Activated naive CD4-positive, alpha-beta T cell treated with anti-CD3 and anti-CD28 coated beads for 36 hours (primary cell): ENCODE measurements around the gene CCDC201. TPM values are rescaled to one million over a fixed set of nuclear protein-coding genes. Genes with fewer than 3 reads are reported as not detected.

ENCODE experiments used
- CTCF ChIA-PET: fragments of 350-600 bp; sonication (Branson Sonifier 250); formaldehyde crosslinking; loops from one replicate; lab custom pipeline; 2021; ENCODE audit warnings: antibody characterized with exemption; lab: Charles Lee
- DNase-seq: peaks from one replicate; pipeline ENCODE4 v3.0.0-alpha.2; 2020
- H3K27ac Mint-ChIP-seq: one replicate; pipeline ENCODE4 v1.8.0; 2021; ENCODE audit warnings: mild to moderate bottlenecking, mixed read lengths
- H3K27me3 Mint-ChIP-seq: one replicate; pipeline ENCODE4 v1.8.0; 2021; ENCODE audit warnings: low read depth, mixed read lengths
- H3K36me3 Mint-ChIP-seq: one replicate; pipeline ENCODE4 v1.8.0; 2021; ENCODE audit warnings: low read depth, mixed read lengths
- H3K4me1 Mint-ChIP-seq: one replicate; pipeline ENCODE4 v1.8.0; 2021; ENCODE audit warnings: low read depth, mixed read lengths
- H3K4me3 Mint-ChIP-seq: one replicate; pipeline ENCODE4 v1.8.0; 2021; ENCODE audit warnings: mild to moderate bottlenecking, moderate library complexity, mixed read lengths
- H3K9me3 Mint-ChIP-seq: one replicate; pipeline ENCODE4 v1.8.0; 2021; ENCODE audit warnings: mixed read lengths
- intact Hi-C: fragments of 100-400 bp; cut with micrococcal nuclease; formaldehyde crosslinking; loops from one replicate; pipeline ENCODE4 v1.15.1; 2023
- total RNA-seq, 2 experiments: library from RNA; stranded (reverse); gene quantifications; one replicate each; pipeline ENCODE4 v1.2.3, GENCODE V29; 2021

The CCDC201 gene
- total RNA-seq, 2 experiments from 2014 or later = not detected

GRCh38 chr7:45891462-45892402, 18.9 kb upstream of the CCDC201 start:
- CTCF ChIA-PET = interaction anchor here (0.7 to 1.5 kb wide), 3 partner anchors 9 to 32 kb away, joined by 3 to 5 read pairs (median 4); no protein-coding TSS in a partner anchor
- intact Hi-C loops = loop anchor here (1.0 kb wide), 2 partner anchors 26 to 1197 kb away; no protein-coding TSS in a partner anchor
- no peak overlapping the region for H3K27ac Mint-ChIP-seq
- DNase-seq = no peak
- H3K9me3 Mint-ChIP-seq = no peaks in the 10 kb centered on the region
- no peaks in the 10 kb centered on the region for H3K36me3 Mint-ChIP-seq
- H3K4me1 Mint-ChIP-seq = peaks cover 2% of the 10 kb centered on the region
- no peak overlapping the region for H3K4me3 Mint-ChIP-seq
- peaks cover 52% of the 10 kb centered on the region for H3K27me3 Mint-ChIP-seq

GRCh38 chr7:45890902-45891461, 18.1 kb upstream of the CCDC201 start:
- H3K4me3 Mint-ChIP-seq = no peak overlapping the region
- CTCF ChIA-PET = interaction anchor here (0.7 to 1.4 kb wide), 5 partner anchors 8 to 1202 kb away, joined by 3 to 5 read pairs (median 4); no protein-coding TSS in a partner anchor
- H3K27me3 Mint-ChIP-seq = peaks cover 50% of the 10 kb centered on the region
- H3K27ac Mint-ChIP-seq = no peak overlapping the region
- DNase-seq = no peak
- H3K4me1 Mint-ChIP-seq = peaks cover 2% of the 10 kb centered on the region
- intact Hi-C loops = loop anchor here (1.0 kb wide), 2 partner anchors 26 to 1197 kb away; no protein-coding TSS in a partner anchor
- H3K9me3 Mint-ChIP-seq = no peaks in the 10 kb centered on the region
- no peaks in the 10 kb centered on the region for H3K36me3 Mint-ChIP-seq

- Mint-ChIP-seq H3K36me3 (no peaks in the 10 kb centered on the region), H3K4me3 (no peak overlapping the region), H3K4me1 (peaks cover 2% of the 10 kb centered on the region), H3K27me3 (peaks cover 53% of the 10 kb centered on the region), H3K27ac (no peak overlapping the region), H3K9me3 (no peaks in the 10 kb centered on the region)
- intact Hi-C loops = no loop called here
- CTCF ChIA-PET = interaction anchor here (0.7 to 1.4 kb wide), 5 partner anchors 8 to 1203 kb away, joined by 3 to 5 read pairs (median 4); no protein-coding TSS in a partner anchor
- DNase-seq = no peak
Measured at GRCh38 chr7:45890125-45890901, 17.4 kb upstream of the CCDC201 start.

- peaks cover 56% of the 10 kb centered on the region for H3K27me3 Mint-ChIP-seq
- peaks cover 2% of the 10 kb centered on the region for H3K4me1 Mint-ChIP-seq
- H3K27ac Mint-ChIP-seq = no peak overlapping the region
- no peaks in the 10 kb centered on the region for H3K9me3 Mint-ChIP-seq
- intact Hi-C loops = no loop called here
- DNase-seq = no peak
- H3K4me3 Mint-ChIP-seq = no peak overlapping the region
- CTCF ChIA-PET = interaction anchor here (1.4 kb wide), 1 partner anchor 13 kb away, joined by 3 read pairs; no protein-coding TSS in a partner anchor
- H3K36me3 Mint-ChIP-seq = no peaks in the 10 kb centered on the region
Measured at GRCh38 chr7:45889367-45890067, 16.6 kb upstream of the CCDC201 start.

GRCh38 chr7:45888993-45889366, 16.1 kb upstream of the CCDC201 start:
- Mint-ChIP-seq H3K4me1 (peaks cover 2% of the 10 kb centered on the region), H3K9me3 (no peaks in the 10 kb centered on the region), H3K27ac (no peak overlapping the region), H3K4me3 (no peak overlapping the region), H3K27me3 (peaks cover 55% of the 10 kb centered on the region), H3K36me3 (no peaks in the 10 kb centered on the region)
- CTCF ChIA-PET = no interaction called here
- intact Hi-C loops = no loop called here
- DNase-seq = no peak

GRCh38 chr7:45888185-45888992, 15.5 kb upstream of the CCDC201 start, which contains the start of gene IGFBP1:
TSS of gene IGFBP1 (plus strand) at chr7:45888488. CDS start at chr7:45888653, 165 bp downstream.
- Mint-ChIP-seq H3K27me3 (peaks cover 50% of the 10 kb centered on the region), H3K36me3 (no peaks in the 10 kb centered on the region), H3K9me3 (no peaks in the 10 kb centered on the region), H3K27ac (no peak within 1 kb of the TSS), H3K4me1 (peaks cover 2% of the 10 kb centered on the region), H3K4me3 (peak within 1 kb of the TSS; percentile 45)
- DNase-seq = no peak
- CTCF ChIA-PET = no interaction called here
- intact Hi-C loops = no loop called here

- DNase-seq = no peak
- CTCF ChIA-PET = no interaction called here
- Mint-ChIP-seq H3K36me3 (no peaks in the 10 kb centered on the region), H3K9me3 (no peaks in the 10 kb centered on the region), H3K27ac (no peak overlapping the region), H3K4me1 (peaks cover 2% of the 10 kb centered on the region), H3K4me3 (no peak overlapping the region), H3K27me3 (peaks cover 50% of the 10 kb centered on the region)
- intact Hi-C loops = no loop called here
Measured at GRCh38 chr7:45886931-45887667, 14.2 kb upstream of the CCDC201 start.

- no peak overlapping the region for H3K27ac Mint-ChIP-seq
- H3K36me3 Mint-ChIP-seq = no peaks in the 10 kb centered on the region
- no peak for DNase-seq
- intact Hi-C loops = no loop called here
- peaks cover 37% of the 10 kb centered on the region for H3K27me3 Mint-ChIP-seq
- H3K9me3 Mint-ChIP-seq = no peaks in the 10 kb centered on the region
- H3K4me1 Mint-ChIP-seq = peaks cover 2% of the 10 kb centered on the region
- H3K4me3 Mint-ChIP-seq = no peak overlapping the region
- CTCF ChIA-PET = no interaction called here
Measured at GRCh38 chr7:45885264-45885882, 12.5 kb upstream of the CCDC201 start.

GRCh38 chr7:45884136-45884535, 11.3 kb upstream of the CCDC201 start:
- no peak for DNase-seq
- peaks cover 29% of the 10 kb centered on the region for H3K27me3 Mint-ChIP-seq
- CTCF ChIA-PET = no interaction called here
- no peak overlapping the region for H3K4me3 Mint-ChIP-seq
- no peak overlapping the region for H3K27ac Mint-ChIP-seq
- H3K9me3 Mint-ChIP-seq = no peaks in the 10 kb centered on the region
- intact Hi-C loops = no loop called here
- H3K4me1 Mint-ChIP-seq = peaks cover 2% of the 10 kb centered on the region
- no peaks in the 10 kb centered on the region for H3K36me3 Mint-ChIP-seq

GRCh38 chr7:45882465-45882810, 9.6 kb upstream of the CCDC201 start:
- CTCF ChIA-PET = interaction anchor here (0.6 to 1.3 kb wide), 3 partner anchors 8 to 587 kb away, joined by 3 to 5 read pairs (median 4); no protein-coding TSS in a partner anchor

More at GRCh38 chr7:45882465-45882810, 9.6 kb upstream of the CCDC201 start:
- Mint-ChIP-seq H3K27me3 (peaks cover 17% of the 10 kb centered on the region), H3K27ac (no peak overlapping the region), H3K4me3 (no peak overlapping the region), H3K4me1 (no peaks in the 10 kb centered on the region), H3K9me3 (no peaks in the 10 kb centered on the region), H3K36me3 (no peaks in the 10 kb centered on the region)
- intact Hi-C loops = no loop called here
- DNase-seq = no peak
